Neuronal stem cell (in vitro differentiated cells): ENCODE data around the gene HTR2B.

Experiments
- DNase-seq: peaks from one replicate; pipeline ENCODE4 v3.0.0-alpha.2; 2013; ENCODE audit warnings: low spot score
- H2AFZ ChIP-seq: one replicate; pipeline ENCODE4 v1.6.1; 2013; ENCODE audit warnings: mild to moderate bottlenecking, low read length, inconsistent platforms
- H2AK5ac ChIP-seq: 2 replicates; pipeline ENCODE4 v1.6.1; 2013; ENCODE audit warnings: low read depth, mild to moderate bottlenecking, inconsistent platforms, low read length, moderate library complexity, mixed read lengths
- H2BK120ac ChIP-seq: 2 replicates; pipeline ENCODE4 v1.6.1; 2013; ENCODE audit warnings: low read depth, mild to moderate bottlenecking, inconsistent platforms, low read length, moderate library complexity, mixed read lengths
- H2BK12ac ChIP-seq: one replicate; pipeline ENCODE4 v1.6.1; 2013; ENCODE audit warnings: low read length, inconsistent platforms
- H2BK15ac ChIP-seq: 2 replicates; pipeline ENCODE4 v1.6.1; 2013; ENCODE audit warnings: mild to moderate bottlenecking, low read length, inconsistent platforms, mixed read lengths
- H2BK5ac ChIP-seq: one replicate; pipeline ENCODE4 v1.6.1; 2013; ENCODE audit warnings: inconsistent platforms, mild to moderate bottlenecking, low read length, moderate library complexity
- H3K14ac ChIP-seq: one replicate; pipeline ENCODE4 v1.6.1; 2013; ENCODE audit warnings: low read length, inconsistent platforms
- H3K18ac ChIP-seq: 2 replicates; pipeline ENCODE4 v1.6.1; 2013; ENCODE audit warnings: low read length, inconsistent platforms
- H3K23ac ChIP-seq: 2 replicates; pipeline ENCODE4 v1.6.1; 2013; ENCODE audit warnings: low read depth, mild to moderate bottlenecking, mixed read lengths, low read length, inconsistent platforms; ENCODE audit not compliant: poor library complexity
- H3K27ac ChIP-seq: replicated peaks from 3 replicates; pipeline ENCODE4 v1.5.1; 2013; ENCODE audit warnings: low read length, inconsistent platforms
- H3K27me3 ChIP-seq, 3 experiments: 2 replicates each; pipeline ENCODE4 v1.6.1; 2013; ENCODE audit warnings: low read length in 3 of 3, mild to moderate bottlenecking in 2 of 3, inconsistent platforms in 1 of 3, low read depth in 1 of 3, mixed read lengths in 1 of 3, moderate library complexity in 1 of 3; ENCODE audit not compliant: control insufficient read depth in 3 of 3, insufficient read depth in 3 of 3
- H3K36me3 ChIP-seq, 2 donors: replicated peaks in 1 of 2; 2 replicates each; pipeline ENCODE4 v1.6.1; 2013; ENCODE audit warnings: low read length in 2 of 2; ENCODE audit not compliant: control insufficient read depth in 2 of 2, insufficient read depth in 2 of 2
- H3K4ac ChIP-seq: 2 replicates; pipeline ENCODE4 v1.6.1; 2013; ENCODE audit warnings: inconsistent platforms, mild to moderate bottlenecking, low read length, moderate library complexity
- H3K4me1 ChIP-seq, 2 donors: 1 replicate in 1 of 2; 2 replicates in 1 of 2; pipeline ENCODE4 v1.6.1; 2013; ENCODE audit warnings: low read length in 2 of 2, low read depth in 1 of 2; ENCODE audit not compliant: control insufficient read depth in 2 of 2, insufficient read depth in 1 of 2
- H3K4me2 ChIP-seq: one replicate; pipeline ENCODE4 v1.6.1; 2013; ENCODE audit warnings: mild to moderate bottlenecking, low read length, inconsistent platforms; ENCODE audit not compliant: insufficient read depth, poor library complexity, severe bottlenecking
- H3K4me3 ChIP-seq, 2 donors: 2 replicates each; pipeline ENCODE4 v1.5.1; 2013; ENCODE audit warnings: low read length in 2 of 2, mild to moderate bottlenecking in 2 of 2, inconsistent platforms in 1 of 2, moderate library complexity in 1 of 2
- H3K79me1 ChIP-seq: one replicate; pipeline ENCODE4 v1.6.1; 2013; ENCODE audit warnings: low read depth, mild to moderate bottlenecking, inconsistent platforms, low read length, moderate library complexity
- H3K9ac ChIP-seq: one replicate; pipeline ENCODE4 v1.6.1; 2013; ENCODE audit warnings: mild to moderate bottlenecking, low read depth, low read length, inconsistent platforms; ENCODE audit not compliant: poor library complexity
- H3K9me3 ChIP-seq, 2 donors: replicated peaks in 1 of 2; 2 replicates each; pipeline versions ENCODE3 to v1.6.1; 2013; ENCODE audit warnings: low read length in 2 of 2, mild to moderate bottlenecking in 2 of 2, inconsistent platforms in 1 of 2, low read depth in 1 of 2, mixed read lengths in 1 of 2, moderate library complexity in 1 of 2; ENCODE audit not compliant: control insufficient read depth in 2 of 2, insufficient read depth in 1 of 2
- H4K8ac ChIP-seq: one replicate; pipeline ENCODE4 v1.6.1; 2013; ENCODE audit warnings: low read depth, mild to moderate bottlenecking, inconsistent platforms, low read length, moderate library complexity
- H4K91ac ChIP-seq: one replicate; pipeline ENCODE4 v1.6.1; 2013; ENCODE audit warnings: low read length, low read depth, mild to moderate bottlenecking, inconsistent platforms; ENCODE audit not compliant: poor library complexity
- WGBS, 2 donors: extraction: QIAGEN DNeasy Blood & Tissue Kit; methylation state at CpG; one replicate each; pipeline ENCODE4 v1.1.7; 2013; ENCODE audit warnings: missing lambda C conversion rate in 2 of 2, mixed read lengths in 1 of 2; ENCODE audit not compliant: insufficient read length in 2 of 2, insufficient replicate concordance in 1 of 2; ENCODE audit errors: extremely low coverage in 2 of 2; 5-methylcytosine and 5-hydroxymethylcytosine counted together

HTR2B gene

DNA sequence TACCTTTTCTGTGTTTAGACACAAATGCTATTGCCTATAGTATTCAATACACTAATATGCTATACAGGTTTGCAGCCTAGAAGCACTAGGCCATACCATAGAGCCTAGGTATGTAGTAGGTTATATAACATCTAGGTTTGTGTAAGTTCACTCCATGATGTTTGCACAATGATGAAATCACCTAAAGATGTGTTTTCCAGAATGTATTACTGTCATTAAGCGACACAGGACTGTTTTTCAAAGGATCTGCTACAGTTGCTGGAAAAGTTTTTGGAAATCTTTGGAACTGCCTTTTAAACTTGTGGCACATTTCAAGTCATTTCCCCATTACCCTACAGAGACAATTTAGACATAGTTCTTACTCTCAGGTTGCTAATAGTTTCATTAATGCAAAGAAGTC lies 58.9 kb downstream of the HTR2B start:
- Histone ChIP-seq H4K8ac (no peak overlapping the region), H2AK5ac (no peak overlapping the region)
- no CpG with 5 or more reads among the region's 1 CpG for WGBS, 2 donors

GRCh38 chr2:231063347-231063746 lies 61.5 kb downstream of the HTR2B start:
- H3K4ac ChIP-seq, result no peak overlapping the region
- H2BK15ac ChIP-seq, result no peak overlapping the region
- no peak overlapping the region for H3K14ac ChIP-seq
- H3K4me1 ChIP-seq, result peaks cover 0 to 9% of the 10 kb centered on the region in 2 donors
- H3K9me3 ChIP-seq, result no peaks in the 10 kb centered on the region
- no peak overlapping the region for H2AK5ac ChIP-seq
- no peak overlapping the region for H4K8ac ChIP-seq
- no peak overlapping the region for H3K9ac ChIP-seq
- no peak overlapping the region for H3K27ac ChIP-seq
- H2BK5ac ChIP-seq, result no peak overlapping the region
- H3K4me3 ChIP-seq, result no peak overlapping the region
- H3K4me2 ChIP-seq, result no peak overlapping the region
- no peak overlapping the region for H3K18ac ChIP-seq
- no peak overlapping the region for H3K23ac ChIP-seq
- no peak overlapping the region for H4K91ac ChIP-seq
- DNase-seq, result no peak
- no peak overlapping the region for H2BK120ac ChIP-seq
- no peak overlapping the region for H2AFZ ChIP-seq
- no peaks in the 10 kb centered on the region for H3K27me3 ChIP-seq
- no peak overlapping the region for H2BK12ac ChIP-seq
- no CpG with 5 or more reads among the region's 1 CpG for WGBS, 2 donors
- peaks cover 18 to 83% of the 10 kb centered on the region in 2 donors for H3K36me3 ChIP-seq
- peaks cover 2% of the 10 kb centered on the region for H3K79me1 ChIP-seq

More for the DNA sequence above, 58.9 kb downstream of the HTR2B start:
- DNase-seq, result no peak
- H3K79me1 ChIP-seq, result no peaks in the 10 kb centered on the region
- H3K4me3 ChIP-seq, result no peak overlapping the region
- no peak overlapping the region for H3K4ac ChIP-seq
- H3K23ac ChIP-seq, result no peak overlapping the region
- H3K36me3 ChIP-seq, result peaks cover 20 to 97% of the 10 kb centered on the region in 2 donors
- no peak overlapping the region for H3K9ac ChIP-seq
- H2AFZ ChIP-seq, result no peak overlapping the region
- no peak overlapping the region for H3K27ac ChIP-seq
- H3K18ac ChIP-seq, result no peak overlapping the region
- H2BK12ac ChIP-seq, result no peak overlapping the region
- H2BK5ac ChIP-seq, result no peak overlapping the region
- H3K4me2 ChIP-seq, result no peak overlapping the region
- H3K4me1 ChIP-seq, result no peaks in the 10 kb centered on the region
- no peak overlapping the region for H4K91ac ChIP-seq
- H3K9me3 ChIP-seq, result no peaks in the 10 kb centered on the region
- H3K14ac ChIP-seq, result no peak overlapping the region
- H2BK120ac ChIP-seq, result no peak overlapping the region
- H2BK15ac ChIP-seq, result no peak overlapping the region
- no peaks in the 10 kb centered on the region for H3K27me3 ChIP-seq

- H3K27ac ChIP-seq, result no peak overlapping the region
- peaks cover 2% of the 10 kb centered on the region for H3K79me1 ChIP-seq
- no peak overlapping the region for H3K4me3 ChIP-seq
- no peak overlapping the region for H3K4ac ChIP-seq
- H4K91ac ChIP-seq, result no peak overlapping the region
- no peaks in the 10 kb centered on the region for H3K9me3 ChIP-seq
- no peak overlapping the region for H2BK15ac ChIP-seq
- H3K4me1 ChIP-seq, result peaks cover 2 to 13% of the 10 kb centered on the region in 2 donors
- no peaks in the 10 kb centered on the region for H3K27me3 ChIP-seq
- no peak overlapping the region for H3K18ac ChIP-seq
- no CpG with 5 or more reads among the region's 3 CpGs for WGBS, 2 donors
- no peak overlapping the region for H3K14ac ChIP-seq
- H2BK5ac ChIP-seq, result no peak overlapping the region
- no peak overlapping the region for H3K4me2 ChIP-seq
- H2AK5ac ChIP-seq, result no peak overlapping the region
- no peak overlapping the region for H2AFZ ChIP-seq
- H3K23ac ChIP-seq, result no peak overlapping the region
- no peak overlapping the region for H3K9ac ChIP-seq
- no peak for DNase-seq
- no peak overlapping the region for H4K8ac ChIP-seq
- H2BK12ac ChIP-seq, result no peak overlapping the region
- peaks cover 13 to 78% of the 10 kb centered on the region in 2 donors for H3K36me3 ChIP-seq
- H2BK120ac ChIP-seq, result no peak overlapping the region
Measured at GRCh38 chr2:231062776-231063175, 62.1 kb downstream of the HTR2B start.

DNA sequence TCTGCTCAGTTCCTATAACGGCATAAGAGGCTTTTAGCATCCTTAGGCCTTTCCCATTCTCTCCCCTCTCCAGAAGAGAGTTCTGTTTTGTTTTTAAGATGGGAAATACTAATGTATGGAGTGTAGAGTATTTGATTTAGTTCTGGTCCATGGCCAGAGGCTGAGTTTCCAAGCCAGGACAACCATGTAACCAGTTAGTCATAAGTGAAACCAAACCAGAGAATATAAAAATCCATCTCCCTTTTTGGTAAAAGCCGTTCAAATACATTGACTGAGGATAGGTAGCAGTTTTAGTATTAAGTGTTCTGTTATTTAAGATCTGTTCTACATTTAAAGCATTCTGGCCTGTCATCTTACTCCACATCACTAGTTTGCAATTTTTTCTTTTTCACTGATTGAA lies 65.1 kb downstream of the HTR2B start:
- no peak overlapping the region for H2AK5ac ChIP-seq
- no peak overlapping the region for H2BK5ac ChIP-seq
- H2BK15ac ChIP-seq, result no peak overlapping the region
- H3K23ac ChIP-seq, result no peak overlapping the region
- no peak overlapping the region for H2AFZ ChIP-seq
- no peak overlapping the region for H3K18ac ChIP-seq
- H3K4me2 ChIP-seq, result no peak overlapping the region
- H3K9me3 ChIP-seq, result no peaks in the 10 kb centered on the region
- peaks cover 6% of the 10 kb centered on the region for H3K79me1 ChIP-seq
- no peak for DNase-seq
- H3K14ac ChIP-seq, result no peak overlapping the region
- no peaks in the 10 kb centered on the region for H3K27me3 ChIP-seq
- H3K27ac ChIP-seq, result no peak overlapping the region
- H3K36me3 ChIP-seq, result peaks cover 7 to 50% of the 10 kb centered on the region in 2 donors
- H3K4ac ChIP-seq, result no peak overlapping the region
- no peak overlapping the region for H3K4me3 ChIP-seq
- H2BK120ac ChIP-seq, result no peak overlapping the region
- WGBS, 2 donors, result no CpG with 5 or more reads among the region's 2 CpGs
- no peak overlapping the region for H3K9ac ChIP-seq
- no peak overlapping the region for H4K91ac ChIP-seq
- peaks cover 2 to 17% of the 10 kb centered on the region in 2 donors for H3K4me1 ChIP-seq
- H4K8ac ChIP-seq, result no peak overlapping the region
- H2BK12ac ChIP-seq, result no peak overlapping the region
